ENCODE measurements around the gene CEL. TPM values are rescaled to one million over a fixed set of nuclear protein-coding genes. Genes with fewer than 3 reads are reported as not detected.
A peak's percentile ranks its signal among the peaks of the same experiment; 100 is the strongest.

Gene CEL
- total and polyA plus RNA-seq, 2 experiments from 2014 or later = 0.27 to 2.3 TPM

- no peaks in the 10 kb centered on the region for H3K9me2 ChIP-seq (ENCODE audit: insufficient read depth)
- H3K4me1 ChIP-seq (ENCODE audit: insufficient read depth) = no peaks in the 10 kb centered on the region; the same call in 1 of the 2 replicates
- Mint-ChIP-seq H3K27ac (no peak overlapping the region), H3K4me1 (peaks cover 18% of the 10 kb centered on the region), H3K36me3 (ENCODE audit: low read depth) (no peaks in the 10 kb centered on the region), H3K4me3 (peak overlapping the region; percentile 74; the same call in 2 of the 3 replicates), H3K9me3 (no peaks in the 10 kb centered on the region; the same call in 2 of the 3 replicates), H3K27me3 (ENCODE audit: insufficient read depth, low read depth, poor library complexity) (peaks cover 43% of the 10 kb centered on the region)
- no peaks in the 10 kb centered on the region for H3K36me3 ChIP-seq (ENCODE audit: insufficient read depth)
- H3K4me2 ChIP-seq = peak overlapping the region; percentile 86; the same call in 1 of the 2 replicates
- peaks cover 41% of the 10 kb centered on the region; the same call in 1 of the 2 replicates for H3K27me3 ChIP-seq (ENCODE audit: insufficient read depth)
- ATAC-seq = peak; percentile 6
- peak overlapping the region; percentile 79 for H3K4me3 ChIP-seq
- no peaks in the 10 kb centered on the region for H3K79me2 ChIP-seq (replicated peaks; ENCODE audit: insufficient read depth)
- H3K27ac ChIP-seq (ENCODE audit: low read depth) = no peak overlapping the region
- DNase-seq (ENCODE audit: low spot score) = peak; percentile 32
- 0 out of 2 replicates have a peak, but pooled peaks cover 2% of the 10 kb centered on the region for H3F3A ChIP-seq (replicated peaks; ENCODE audit: low read depth)
- H4K20me1 ChIP-seq (replicated peaks; ENCODE audit: insufficient read depth) = peaks cover 4% of the 10 kb centered on the region; the same call in 1 of the 2 replicates
- no peak for TF ChIP-seq EZH2 (IDR thresholded peaks at IDR 0.05; ENCODE audit: low read depth, unreplicated experiment)
- no peak for TF ChIP-seq STAT1 (IDR thresholded peaks at IDR 0.05; ENCODE audit: unreplicated experiment)
- no peak overlapping the region for H2AFZ ChIP-seq
Measured at GRCh38 chr9:133119846-133120500, 58.2 kb downstream of the CEL start.

- Histone ChIP-seq H3F3A (replicated peaks; ENCODE audit: low read depth) (0 out of 2 replicates have a peak, but pooled peaks cover 2% of the 10 kb centered on the region), H3K4me3 (peak overlapping the region; percentile 79), H3K9me2 (ENCODE audit: insufficient read depth) (no peaks in the 10 kb centered on the region), H4K20me1 (replicated peaks; ENCODE audit: insufficient read depth) (peaks cover 4% of the 10 kb centered on the region; the same call in 1 of the 2 replicates), H3K4me1 (ENCODE audit: insufficient read depth) (no peaks in the 10 kb centered on the region; the same call in 1 of the 2 replicates), H3K36me3 (ENCODE audit: insufficient read depth) (no peaks in the 10 kb centered on the region), H3K79me2 (replicated peaks; ENCODE audit: insufficient read depth) (no peaks in the 10 kb centered on the region), H3K4me2 (peak overlapping the region; percentile 86), H3K27me3 (ENCODE audit: insufficient read depth) (peaks cover 41% of the 10 kb centered on the region; the same call in 1 of the 2 replicates), H2AFZ (no peak overlapping the region), H3K27ac (ENCODE audit: low read depth) (no peak overlapping the region)
- TF ChIP-seq JUNB (IDR thresholded peaks at IDR 0.05; ENCODE audit: unreplicated experiment) (no peak), EZH2phosphoT487 (IDR thresholded peaks at IDR 0.05; ENCODE audit: unreplicated experiment) (no peak), CREB1 (CRISPR knock-in tag; IDR thresholded peaks at IDR 0.05; ENCODE audit: low read depth) (no peak), ZNF114 (CRISPR knock-in tag; IDR thresholded peaks at IDR 0.05) (no peak), EZH2 (IDR thresholded peaks at IDR 0.05; ENCODE audit: low read depth, unreplicated experiment) (no peak), REST (IDR thresholded peaks at IDR 0.05; ENCODE audit: unreplicated experiment) (no peak), STAT1 (IDR thresholded peaks at IDR 0.05; ENCODE audit: unreplicated experiment) (no peak), POLR2AphosphoS5 (IDR thresholded peaks at IDR 0.05; ENCODE audit: low read depth) (no peak)
- Mint-ChIP-seq H3K27me3 (ENCODE audit: insufficient read depth, low read depth, poor library complexity) (peaks cover 43% of the 10 kb centered on the region), H3K4me1 (peaks cover 18% of the 10 kb centered on the region), H3K27ac (no peak overlapping the region), H3K36me3 (ENCODE audit: low read depth) (no peaks in the 10 kb centered on the region), H3K4me3 (peak overlapping the region; percentile 74), H3K9me3 (no peaks in the 10 kb centered on the region; the same call in 2 of the 3 replicates)
- DNase-seq (ENCODE audit: low spot score) (peak; percentile 35), ATAC-seq (peak; percentile 49)
Measured at GRCh38 chr9:133120501-133121197, 58.9 kb downstream of the CEL start.

Small RNA genes lying within 50 kb of the gene (microRNA-seq; reads per million reads assigned to microRNA genes)
- 2.7 reads per million, percentile 8 among the genes with 10 or more reads in this experiment for gene MIR6877

Small RNA genes lying within 50 kb of the gene (small RNA-seq; reads per million reads assigned to genes)
- gene MIR6877 (ENCODE audit: low replicate concordance) = not detected

Other genes starting within 250 kb of the CEL start
- gene AK8, start 183.7 kb upstream of the CEL start, total RNA-seq (2014; rRNA removed; shearing (Covaris generic)) = 0.14 and 0.82 TPM in 2 replicates
- gene AK8, start 183.7 kb upstream of the CEL start, polyA plus RNA-seq (2016; fragmentation: Nextera tagmentation; extraction: Ambion mirVana) = 0.70 and 0.78 TPM in 2 replicates
- 0.78 and 1.5 TPM in 2 replicates for gene SPACA9, start 183.1 kb upstream of the CEL start, total RNA-seq (2014; rRNA removed; shearing (Covaris generic))
- 0.85 and 1.1 TPM in 2 replicates for gene SPACA9, start 183.1 kb upstream of the CEL start, polyA plus RNA-seq (2016; fragmentation: Nextera tagmentation; extraction: Ambion mirVana)
- 43.2 and 48.0 TPM in 2 replicates for gene TSC1, start 117.4 kb upstream of the CEL start, total RNA-seq (2014; rRNA removed; shearing (Covaris generic))
- gene TSC1, start 117.4 kb upstream of the CEL start, polyA plus RNA-seq (2016; fragmentation: Nextera tagmentation; extraction: Ambion mirVana) = 20.1 and 23.7 TPM in 2 replicates
- 0.38 and 1.0 TPM in 2 replicates for gene GFI1B, start 83.3 kb upstream of the CEL start, total RNA-seq (2014; rRNA removed; shearing (Covaris generic))
- 0.28 TPM in 1 of 2 replicates, not detected in the other for gene GFI1B, start 83.3 kb upstream of the CEL start, polyA plus RNA-seq (2016; fragmentation: Nextera tagmentation; extraction: Ambion mirVana)
- 78.8 and 81.1 TPM in 2 replicates for gene GTF3C5, start 31.0 kb upstream of the CEL start, total RNA-seq (2014; rRNA removed; shearing (Covaris generic))
- gene GTF3C5, start 31.0 kb upstream of the CEL start, polyA plus RNA-seq (2016; fragmentation: Nextera tagmentation; extraction: Ambion mirVana) = 41.2 and 46.0 TPM in 2 replicates
- 15.5 and 20.3 TPM in 2 replicates for gene RALGDS, start 59.3 kb downstream of the CEL start, total RNA-seq (2014; rRNA removed; shearing (Covaris generic))
- 6.1 and 8.6 TPM in 2 replicates for gene RALGDS, start 59.3 kb downstream of the CEL start, polyA plus RNA-seq (2016; fragmentation: Nextera tagmentation; extraction: Ambion mirVana)
- gene GBGT1, start 101.9 kb downstream of the CEL start, total RNA-seq (2014; rRNA removed; shearing (Covaris generic)) = 15.7 and 22.4 TPM in 2 replicates
- gene GBGT1, start 101.9 kb downstream of the CEL start, polyA plus RNA-seq (2016; fragmentation: Nextera tagmentation; extraction: Ambion mirVana) = 3.7 and 4.9 TPM in 2 replicates
- not detected in 2 replicates for gene OBP2B, start 147.3 kb downstream of the CEL start, total RNA-seq (2014; rRNA removed; shearing (Covaris generic))
- not detected in 2 replicates for gene OBP2B, start 147.3 kb downstream of the CEL start, polyA plus RNA-seq (2016; fragmentation: Nextera tagmentation; extraction: Ambion mirVana)
- gene ABO, start 213.2 kb downstream of the CEL start, total RNA-seq (2014; rRNA removed; shearing (Covaris generic)) = 0.16 and 0.28 TPM in 2 replicates
- 0.21 and 0.34 TPM in 2 replicates for gene ABO, start 213.2 kb downstream of the CEL start, polyA plus RNA-seq (2016; fragmentation: Nextera tagmentation; extraction: Ambion mirVana)